HFFc6 (cell line): ENCODE data around the gene CDH13. TPM values are rescaled to one million over a fixed set of nuclear protein-coding genes. Genes with fewer than 3 reads are reported as not detected.

ENCODE experiments used
- DNase-seq: peaks from one replicate; pipeline ENCODE4 v3.0.0-alpha.2; 2018
- H3K27ac Mint-ChIP-seq: 2 replicates; pipeline ENCODE4 v1.8.0; 2020; ENCODE audit warnings: mild to moderate bottlenecking, mixed read lengths
- H3K27me3 Mint-ChIP-seq: 2 replicates; pipeline ENCODE4 v1.8.0; 2021; ENCODE audit warnings: mild to moderate bottlenecking, moderate library complexity, mixed read lengths; ENCODE audit not compliant: insufficient read depth
- H3K36me3 Mint-ChIP-seq: 2 replicates; pipeline ENCODE4 v1.8.0; 2021; ENCODE audit warnings: low read depth, mixed read lengths
- H3K4me1 Mint-ChIP-seq: 2 replicates; pipeline ENCODE4 v1.8.0; 2020; ENCODE audit warnings: low read depth, mixed read lengths
- H3K4me3 Mint-ChIP-seq: 2 replicates; pipeline ENCODE4 v1.8.0; 2020; ENCODE audit warnings: mild to moderate bottlenecking, moderate library complexity, mixed read lengths
- H3K9me3 Mint-ChIP-seq: 2 replicates; pipeline ENCODE4 v1.8.0; 2020; ENCODE audit warnings: mild to moderate bottlenecking, mixed read lengths
- CTCF ChIP-seq: fragments of 200-600 bp; sonication (generic); IDR thresholded peaks from 2 replicates; pipeline ENCODE4 v1.5.0; 2021; ENCODE audit warnings: antibody characterized with exemption, mild to moderate bottlenecking
- total RNA-seq, 6 experiments: library from RNA; stranded (reverse); fragmentation: NEBNext Ultra II Directional; extraction: Animal tissue kit (Norgen Biotek cat#: 25700); gene quantifications; 2 replicates in 1 of 6; 3 replicates in 5 of 6; pipeline ENCODE4 v1.2.3, GENCODE V29; 2021

CDH13 gene
- total RNA-seq, 6 experiments from 2014 or later, result 3.6 to 14.7 (median 4.7) TPM

GRCh38 chr16:83774066-83774465, 1147.3 kb downstream of the CDH13 start:
- Mint-ChIP-seq H3K4me1 (no peaks in the 10 kb centered on the region), H3K27ac (no peak overlapping the region), H3K4me3 (no peak overlapping the region), H3K36me3 (no peaks in the 10 kb centered on the region), H3K27me3 (peaks cover 6% of the 10 kb centered on the region), H3K9me3 (peaks cover 7% of the 10 kb centered on the region)
- no peak for TF ChIP-seq CTCF
- no peak for DNase-seq

GRCh38 chr16:83776944-83777343, 1150.2 kb downstream of the CDH13 start:
- Mint-ChIP-seq H3K36me3 (no peaks in the 10 kb centered on the region), H3K27ac (no peak overlapping the region), H3K9me3 (no peaks in the 10 kb centered on the region), H3K4me1 (no peaks in the 10 kb centered on the region; the same call in 1 of the 2 replicates), H3K4me3 (no peak overlapping the region), H3K27me3 (peaks cover 6% of the 10 kb centered on the region)
- TF ChIP-seq CTCF, result no peak
- no peak for DNase-seq

- no peak for DNase-seq
- Mint-ChIP-seq H3K27me3 (peaks cover 3% of the 10 kb centered on the region), H3K36me3 (no peaks in the 10 kb centered on the region), H3K4me3 (no peak overlapping the region), H3K4me1 (no peaks in the 10 kb centered on the region; the same call in 1 of the 2 replicates), H3K9me3 (no peaks in the 10 kb centered on the region), H3K27ac (no peak overlapping the region)
- no peak for TF ChIP-seq CTCF
Observed at GRCh38 chr16:83779886-83780285, 1153.1 kb downstream of the CDH13 start.

- DNase-seq, result no peak
- Mint-ChIP-seq H3K27me3 (peaks cover 5% of the 10 kb centered on the region), H3K4me1 (no peaks in the 10 kb centered on the region), H3K9me3 (no peaks in the 10 kb centered on the region), H3K27ac (no peak overlapping the region), H3K4me3 (no peak overlapping the region), H3K36me3 (no peaks in the 10 kb centered on the region)
- no peak for TF ChIP-seq CTCF
Observed at GRCh38 chr16:83785455-83785854, 1158.7 kb downstream of the CDH13 start.

GRCh38 chr16:83789642-83790401, 1163.1 kb downstream of the CDH13 start:
- H3K27ac Mint-ChIP-seq, result no peak overlapping the region
- no peaks in the 10 kb centered on the region for H3K36me3 Mint-ChIP-seq
- peaks cover 10% of the 10 kb centered on the region for H3K27me3 Mint-ChIP-seq
- DNase-seq, result no peak
- no peak overlapping the region for H3K4me3 Mint-ChIP-seq
- H3K4me1 Mint-ChIP-seq, result no peaks in the 10 kb centered on the region
- TF ChIP-seq CTCF, result no peak
- H3K9me3 Mint-ChIP-seq, result peaks cover 7% of the 10 kb centered on the region; the same call in 1 of the 2 replicates
